GM23338 (cell line): ENCODE results near the gene XDH.

ENCODE experiments used
- CTCF ChIP-seq, 2 experiments: fragments of 200-600 bp in 1 of 2; sonication (generic) in 1 of 2; conservative IDR thresholded peaks; 2 replicates each; pipeline versions ENCODE4 v1.5.1 to v1.6.1; 2016 to 2017; ENCODE audit warnings: antibody characterized with exemption in 2 of 2, low read depth in 2 of 2, mild to moderate bottlenecking in 2 of 2, moderate library complexity in 1 of 2
- TF ChIP-seq, protein P1 (sequence below): IDR thresholded peaks from one replicate; pipeline ENCODE4 v1.6.1; 2018; ENCODE audit warnings: antibody characterized with exemption; ENCODE audit not compliant: unreplicated experiment

DNA sequence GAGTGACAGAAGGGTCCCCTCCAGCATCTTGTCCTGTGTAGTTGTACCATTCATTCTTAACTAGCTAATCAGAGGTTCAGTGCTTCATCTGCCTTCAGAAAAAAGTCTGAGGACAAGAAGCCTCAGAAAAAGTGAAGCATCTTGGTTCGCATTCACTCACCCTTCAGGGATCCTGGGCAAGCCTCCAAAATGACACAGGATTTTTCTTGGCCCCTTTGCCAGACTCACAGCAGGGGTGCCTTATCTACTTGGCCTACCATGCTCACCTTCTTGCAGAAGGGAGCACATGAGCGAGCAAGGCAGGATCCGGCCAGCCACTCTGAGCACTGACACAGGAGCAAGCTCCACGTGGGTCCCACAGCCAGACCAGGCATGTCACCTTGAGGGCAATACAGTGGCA lies 43.1 kb upstream of the XDH start:
- no peak for TF ChIP-seq CTCF (conservative IDR thresholded peaks at IDR 0.05; ENCODE audit: low read depth in 2 of 2)
- TF ChIP-seq, protein P1, sequence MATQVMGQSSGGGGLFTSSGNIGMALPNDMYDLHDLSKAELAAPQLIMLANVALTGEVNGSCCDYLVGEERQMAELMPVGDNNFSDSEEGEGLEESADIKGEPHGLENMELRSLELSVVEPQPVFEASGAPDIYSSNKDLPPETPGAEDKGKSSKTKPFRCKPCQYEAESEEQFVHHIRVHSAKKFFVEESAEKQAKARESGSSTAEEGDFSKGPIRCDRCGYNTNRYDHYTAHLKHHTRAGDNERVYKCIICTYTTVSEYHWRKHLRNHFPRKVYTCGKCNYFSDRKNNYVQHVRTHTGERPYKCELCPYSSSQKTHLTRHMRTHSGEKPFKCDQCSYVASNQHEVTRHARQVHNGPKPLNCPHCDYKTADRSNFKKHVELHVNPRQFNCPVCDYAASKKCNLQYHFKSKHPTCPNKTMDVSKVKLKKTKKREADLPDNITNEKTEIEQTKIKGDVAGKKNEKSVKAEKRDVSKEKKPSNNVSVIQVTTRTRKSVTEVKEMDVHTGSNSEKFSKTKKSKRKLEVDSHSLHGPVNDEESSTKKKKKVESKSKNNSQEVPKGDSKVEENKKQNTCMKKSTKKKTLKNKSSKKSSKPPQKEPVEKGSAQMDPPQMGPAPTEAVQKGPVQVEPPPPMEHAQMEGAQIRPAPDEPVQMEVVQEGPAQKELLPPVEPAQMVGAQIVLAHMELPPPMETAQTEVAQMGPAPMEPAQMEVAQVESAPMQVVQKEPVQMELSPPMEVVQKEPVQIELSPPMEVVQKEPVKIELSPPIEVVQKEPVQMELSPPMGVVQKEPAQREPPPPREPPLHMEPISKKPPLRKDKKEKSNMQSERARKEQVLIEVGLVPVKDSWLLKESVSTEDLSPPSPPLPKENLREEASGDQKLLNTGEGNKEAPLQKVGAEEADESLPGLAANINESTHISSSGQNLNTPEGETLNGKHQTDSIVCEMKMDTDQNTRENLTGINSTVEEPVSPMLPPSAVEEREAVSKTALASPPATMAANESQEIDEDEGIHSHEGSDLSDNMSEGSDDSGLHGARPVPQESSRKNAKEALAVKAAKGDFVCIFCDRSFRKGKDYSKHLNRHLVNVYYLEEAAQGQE: no peak
